A673 (cell line): ENCODE data around the gene PRKCH. TPM values are rescaled to one million over a fixed set of nuclear protein-coding genes. Genes with fewer than 3 reads are reported as not detected.

Source experiments
- BruUV-seq: library from RNA; stranded (reverse); fragments of 400-500 nt; replicated peaks from 2 replicates; lab custom pipeline; 2021; lab: Mats Ljungman, UMichigan
- CTCF ChIA-PET: fragments of 300-600 bp; sonication (Branson Sonifier 250); formaldehyde crosslinking; loops from one replicate; lab custom pipeline; 2022; ENCODE audit warnings: antibody characterized with exemption; lab: Charles Lee
- POLR2A ChIA-PET: fragments of 300-600 bp; sonication (Branson Sonifier 250); formaldehyde crosslinking; loops from one replicate; lab custom pipeline; 2022; ENCODE audit warnings: antibody characterized with exemption; ENCODE audit not compliant: low non-redundant PET; lab: Charles Lee
- DNase-seq: peaks from one replicate; pipeline ENCODE4 v3.0.0-alpha.2; 2015; ENCODE audit warnings: low spot score
- H3K27ac ChIP-seq: fragments of 200-600 bp; sonication (generic); 2 replicates; pipeline ENCODE4 v1.5.1; 2016; ENCODE audit warnings: mixed run types, low read depth, mild to moderate bottlenecking, mixed read lengths, antibody characterized with exemption, low read length; ENCODE audit not compliant: poor library complexity, severe bottlenecking
- H3K27me3 ChIP-seq: fragments of 200-600 bp; sonication (generic); replicated peaks from 2 replicates; pipeline ENCODE4 v1.6.1; 2017; ENCODE audit warnings: mixed run types, low read depth, mild to moderate bottlenecking, mixed read lengths, antibody characterized with exemption, low read length; ENCODE audit not compliant: insufficient read depth, poor library complexity
- H3K36me3 ChIP-seq: fragments of 200-600 bp; sonication (generic); 2 replicates; pipeline ENCODE4 v1.6.1; 2016; ENCODE audit warnings: mixed run types, mild to moderate bottlenecking, mixed read lengths, antibody characterized with exemption, low read length; ENCODE audit not compliant: insufficient read depth, poor library complexity, severe bottlenecking
- H3K4me1 ChIP-seq: fragments of 200-600 bp; sonication (generic); 2 replicates; pipeline ENCODE4 v1.6.1; 2017; ENCODE audit warnings: mixed run types, mild to moderate bottlenecking, mixed read lengths, antibody characterized with exemption, low read length; ENCODE audit not compliant: insufficient read depth, poor library complexity, severe bottlenecking
- H3K4me3 ChIP-seq: fragments of 200-600 bp; sonication (generic); 2 replicates; pipeline ENCODE4 v1.5.1; 2016; ENCODE audit warnings: low read depth, mixed run types, mild to moderate bottlenecking, mixed read lengths, low read length; ENCODE audit not compliant: poor library complexity, severe bottlenecking
- H3K9me3 ChIP-seq: fragments of 200-600 bp; sonication (generic); 2 replicates; pipeline ENCODE4 v1.6.1; 2016; ENCODE audit warnings: mixed run types, low read depth, mild to moderate bottlenecking, mixed read lengths, antibody characterized with exemption, low read length; ENCODE audit not compliant: poor library complexity, severe bottlenecking
- CTCF ChIP-seq: fragments of 300-800, 200-600 bp; sonication (generic); conservative IDR thresholded peaks from 2 replicates; pipeline ENCODE4 v1.5.1; 2017; ENCODE audit warnings: low read depth, mild to moderate bottlenecking, antibody characterized with exemption, low read length, moderate library complexity, mixed read lengths
- EZH2 ChIP-seq: fragments of 200-600 bp; sonication (generic); IDR thresholded peaks from 2 replicates; pipeline ENCODE4 v1.6.1; 2017; ENCODE audit warnings: borderline replicate concordance, low read depth, mild to moderate bottlenecking, mixed read lengths, antibody characterized with exemption, low read length; ENCODE audit not compliant: poor library complexity, severe bottlenecking
- intact Hi-C: fragments of 100-400 bp; cut with micrococcal nuclease; formaldehyde crosslinking; loops from one replicate; pipeline ENCODE4 v1.10.0; 2022; ENCODE audit not compliant: unreplicated experiment
- total RNA-seq: library from RNA; stranded (reverse); gene quantifications from 2 replicates; pipeline ENCODE4 v1.2.3, GENCODE V29; 2021

Gene PRKCH
- total RNA-seq, 1 experiment from 2014 or later = 1.8 TPM

DNA sequence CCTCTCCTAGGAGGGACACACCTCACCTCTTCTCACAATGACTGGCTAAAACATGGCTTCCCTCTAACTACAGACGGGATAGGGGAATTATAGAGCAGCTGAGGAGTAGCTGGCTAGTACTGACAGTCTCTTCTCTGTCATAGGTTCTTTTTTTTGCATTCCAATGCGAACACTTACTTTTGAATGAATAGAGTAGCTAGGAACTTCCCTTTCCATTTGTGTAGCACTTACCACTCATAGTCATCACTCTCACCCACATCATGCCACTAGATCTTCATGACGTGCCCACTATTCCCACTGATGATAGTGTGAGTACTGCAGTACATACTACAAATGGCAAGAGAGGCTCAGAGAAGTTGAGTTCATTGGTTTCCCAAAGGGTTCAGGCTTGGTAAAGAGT, 230.0 kb downstream of the PRKCH start:
- POLR2A ChIA-PET = no interaction called here

GRCh38 chr14:61552241-61552640, 230.9 kb downstream of the PRKCH start:
- no peaks in the 10 kb centered on the region for H3K27me3 ChIP-seq
- no peak for DNase-seq
- no peaks in the 10 kb centered on the region for H3K9me3 ChIP-seq
- intact Hi-C loops = no loop called here
- ChIA-PET POLR2A (interaction anchor here (0.6 kb wide), 1 partner anchor 52 kb away, joined by 3 read pairs; no protein-coding TSS in a partner anchor), CTCF (interaction anchor here (0.7 kb wide), 1 partner anchor 8 kb away, joined by 5 read pairs; no protein-coding TSS in a partner anchor)
- no peaks in the 10 kb centered on the region for H3K36me3 ChIP-seq
- H3K4me3 ChIP-seq = no peak overlapping the region
- TF ChIP-seq EZH2 (no peak), CTCF (no peak)
- H3K4me1 ChIP-seq = peaks cover 4% of the 10 kb centered on the region
- no peak overlapping the region for H3K27ac ChIP-seq
- no TSS peak for BruUV-seq

More for the DNA sequence above, 230.0 kb downstream of the PRKCH start:
- Histone ChIP-seq H3K27ac (no peak overlapping the region), H3K4me1 (peaks cover 4% of the 10 kb centered on the region), H3K36me3 (no peaks in the 10 kb centered on the region), H3K27me3 (no peaks in the 10 kb centered on the region), H3K9me3 (no peaks in the 10 kb centered on the region), H3K4me3 (no peak overlapping the region)
- intact Hi-C loops = no loop called here
- DNase-seq = no peak
- TF ChIP-seq EZH2 (no peak), CTCF (no peak)
- no TSS peak for BruUV-seq
- CTCF ChIA-PET = interaction anchor here (0.7 kb wide), 1 partner anchor 9 kb away, joined by 5 read pairs; no protein-coding TSS in a partner anchor

DNA sequence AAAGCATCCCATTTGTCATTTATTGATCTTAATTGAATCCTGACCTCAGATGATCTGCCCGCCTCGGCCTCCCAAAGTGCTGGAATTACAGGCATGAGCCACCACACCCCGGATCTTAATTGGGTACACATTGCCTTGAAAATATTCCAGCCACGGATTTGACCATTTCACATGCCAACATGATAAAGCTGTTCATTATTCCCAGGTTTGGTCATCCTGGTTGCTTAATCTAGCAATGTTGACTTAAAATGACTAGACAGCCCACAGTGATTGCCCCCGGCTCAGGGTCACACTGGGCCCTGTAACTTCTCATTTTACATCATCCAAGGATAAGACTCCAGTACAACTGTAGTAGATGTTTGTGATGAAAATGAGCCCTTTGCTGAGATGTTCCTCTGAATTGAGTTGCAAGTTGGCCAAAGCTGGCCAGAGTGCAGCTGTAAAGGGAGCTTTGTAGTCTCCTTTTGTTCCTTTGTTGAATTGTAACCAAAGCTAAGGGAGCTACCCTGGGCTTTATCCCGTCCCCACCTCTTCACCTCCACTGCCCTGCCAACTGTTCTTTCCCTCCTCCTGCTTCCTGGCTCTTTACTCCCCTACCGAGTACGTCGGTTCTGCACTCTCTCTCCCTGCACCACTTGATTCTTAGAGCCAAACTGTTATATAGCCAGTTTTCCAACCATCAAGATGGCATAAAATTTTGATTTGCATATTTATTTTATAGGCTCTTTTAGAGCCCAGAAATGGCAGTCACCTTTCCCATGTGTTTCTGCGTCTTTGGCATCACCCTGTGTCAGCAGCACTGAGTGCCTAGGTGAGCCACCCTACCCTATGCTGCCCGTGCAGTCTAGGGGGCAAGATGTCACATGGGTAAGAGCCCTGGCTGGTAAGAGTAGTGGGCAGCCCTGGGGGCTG, 232.6 kb downstream of the PRKCH start:
- ChIA-PET CTCF (no interaction called here), POLR2A (no interaction called here)
- no peak for DNase-seq
- TF ChIP-seq CTCF (no peak), EZH2 (no peak)
- Histone ChIP-seq H3K4me1 (peaks cover 12% of the 10 kb centered on the region), H3K4me3 (no peak overlapping the region), H3K27ac (no peak overlapping the region), H3K27me3 (no peaks in the 10 kb centered on the region), H3K36me3 (no peaks in the 10 kb centered on the region), H3K9me3 (no peaks in the 10 kb centered on the region)
- intact Hi-C loops = no loop called here
- BruUV-seq = no TSS peak
